Karpas-422 (cell line): ENCODE data around the gene PRCD. TPM values are rescaled to one million over a fixed set of nuclear protein-coding genes. Genes with fewer than 3 reads are reported as not detected.
"Not testable (repeated sequence)": the region's sequence is repeated elsewhere in the genome, so short reads cannot be mapped to it uniquely, and the experiment has no call there.

Source experiments
- DNase-seq: peaks from one replicate; pipeline ENCODE4 v3.0.0-alpha.2; 2015
- H2AFZ ChIP-seq: fragments of 200-600 bp; sonication (generic); 2 replicates; pipeline ENCODE4 v1.6.1; 2014; ENCODE audit warnings: antibody characterized with exemption, low read length, mixed read lengths
- H3K27ac ChIP-seq: fragments of 200-600 bp; sonication (generic); 2 replicates; pipeline ENCODE4 v1.5.1; 2014; ENCODE audit warnings: mild to moderate bottlenecking, low read length, moderate library complexity
- H3K27me3 ChIP-seq: fragments of 200-600 bp; sonication (generic); 2 replicates; pipeline ENCODE4 v1.6.1; 2014; ENCODE audit warnings: low read length, mixed read lengths
- H3K36me3 ChIP-seq: fragments of 200-600 bp; sonication (generic); 2 replicates; pipeline ENCODE4 v1.6.1; 2014; ENCODE audit warnings: low read length, mixed read lengths; ENCODE audit not compliant: insufficient read depth
- H3K4me1 ChIP-seq: fragments of 200-600 bp; sonication (generic); 2 replicates; pipeline ENCODE4 v1.6.1; 2014; ENCODE audit warnings: mild to moderate bottlenecking, low read length, mixed read lengths
- H3K4me2 ChIP-seq: fragments of 200-600 bp; sonication (generic); 2 replicates; pipeline ENCODE4 v1.6.1; 2014; ENCODE audit warnings: low read length, low read depth, mild to moderate bottlenecking; ENCODE audit not compliant: poor library complexity, severe bottlenecking
- H3K4me3 ChIP-seq: fragments of 200-600 bp; sonication (generic); 2 replicates; pipeline ENCODE4 v1.5.1; 2014; ENCODE audit warnings: mild to moderate bottlenecking, antibody characterized with exemption, low read length, mixed read lengths
- H3K79me2 ChIP-seq: fragments of 200-600 bp; sonication (generic); 2 replicates; pipeline ENCODE4 v1.6.1; 2014; ENCODE audit warnings: mild to moderate bottlenecking, low read length, mixed read lengths
- H3K9ac ChIP-seq: fragments of 200-600 bp; sonication (generic); 2 replicates; pipeline ENCODE4 v1.6.0; 2014; ENCODE audit warnings: low read length
- H3K9me2 ChIP-seq: fragments of 200-600 bp; sonication (generic), shearing (Covaris generic); replicated peaks from 2 replicates; pipeline ENCODE4 v1.6.0; 2014; ENCODE audit warnings: mild to moderate bottlenecking, low read length, moderate library complexity; ENCODE audit not compliant: insufficient read depth
- H3K9me3 ChIP-seq: fragments of 300-700, 200-600 bp; sonication (generic); 2 replicates; pipeline ENCODE4 v1.6.1; 2014; ENCODE audit warnings: low read length, mixed read lengths
- H4K20me1 ChIP-seq: fragments of 200-600 bp; sonication (generic); 2 replicates; pipeline ENCODE4 v1.6.1; 2014; ENCODE audit warnings: mild to moderate bottlenecking, antibody characterized with exemption, low read length, low read depth; ENCODE audit not compliant: insufficient read depth
- total RNA-seq: library from RNA; depleted of rRNA; stranded (reverse); fragments of >200 nt; shearing (Covaris generic); gene quantifications from 2 replicates; pipeline ENCODE4 v1.2.3, GENCODE V29; 2014; ENCODE audit warnings: low replicate concordance

PRCD gene
- total RNA-seq, 1 experiment from 2014 or later, result 0.37 TPM

GRCh38 chr17:76521262-76521661 lies 18.6 kb upstream of the PRCD start:
- no peak overlapping the region for H3K4me2 ChIP-seq
- no peaks in the 10 kb centered on the region for H3K79me2 ChIP-seq
- no peaks in the 10 kb centered on the region for H4K20me1 ChIP-seq
- H3K27ac ChIP-seq, result no peak overlapping the region
- H3K36me3 ChIP-seq, result no peaks in the 10 kb centered on the region
- no peaks in the 10 kb centered on the region for H3K9me2 ChIP-seq
- no peak for DNase-seq
- no peak overlapping the region for H2AFZ ChIP-seq
- H3K9me3 ChIP-seq, result no peaks in the 10 kb centered on the region
- H3K4me3 ChIP-seq, result no peak overlapping the region
- H3K27me3 ChIP-seq, result no peaks in the 10 kb centered on the region
- peaks cover 3% of the 10 kb centered on the region for H3K4me1 ChIP-seq
- H3K9ac ChIP-seq, result no peak overlapping the region

- not testable (repeated sequence) for DNase-seq, H3K27ac ChIP-seq, H3K9me3 ChIP-seq, H3K36me3 ChIP-seq, H3K4me3 ChIP-seq, H4K20me1 ChIP-seq, H3K9ac ChIP-seq, H3K4me1 ChIP-seq, H3K27me3 ChIP-seq, H3K9me2 ChIP-seq, H2AFZ ChIP-seq, H3K79me2 ChIP-seq, H3K4me2 ChIP-seq
Observed at GRCh38 chr17:76521683-76522082, 18.2 kb upstream of the PRCD start.

GRCh38 chr17:76523084-76524037 lies 16.5 kb upstream of the PRCD start:
- Histone ChIP-seq H3K79me2 (no peaks in the 10 kb centered on the region), H3K9ac (0 out of 2 replicates have a peak overlapping the region, but pooled peaks have one; percentile 15), H3K27me3 (no peaks in the 10 kb centered on the region), H3K9me2 (no peaks in the 10 kb centered on the region), H4K20me1 (no peaks in the 10 kb centered on the region), H3K4me3 (no peak overlapping the region), H3K27ac (no peak overlapping the region), H3K4me2 (no peak overlapping the region), H3K36me3 (no peaks in the 10 kb centered on the region), H2AFZ (no peak overlapping the region), H3K4me1 (peaks cover 14% of the 10 kb centered on the region), H3K9me3 (no peaks in the 10 kb centered on the region)
- peak; percentile 89 for DNase-seq

GRCh38 chr17:76524598-76525512 lies 15.0 kb upstream of the PRCD start:
- DNase-seq, result no peak
- Histone ChIP-seq H3K4me2 (no peak overlapping the region), H2AFZ (no peak overlapping the region)

GRCh38 chr17:76525513-76525833 lies 14.4 kb upstream of the PRCD start:
- H3K4me1 ChIP-seq, result peaks cover 29% of the 10 kb centered on the region
- not testable (repeated sequence) for H3K9me2 ChIP-seq, H3K9ac ChIP-seq, H2AFZ ChIP-seq, H3K27me3 ChIP-seq, H4K20me1 ChIP-seq, H3K4me2 ChIP-seq, H3K9me3 ChIP-seq, H3K4me3 ChIP-seq, H3K27ac ChIP-seq, H3K79me2 ChIP-seq, H3K36me3 ChIP-seq, DNase-seq

More at GRCh38 chr17:76524598-76525512, 15.0 kb upstream of the PRCD start:
- H3K9me3 ChIP-seq, result no peaks in the 10 kb centered on the region
- H3K36me3 ChIP-seq, result no peaks in the 10 kb centered on the region
- no peak overlapping the region for H3K27ac ChIP-seq
- H3K79me2 ChIP-seq, result no peaks in the 10 kb centered on the region
- peaks cover 29% of the 10 kb centered on the region for H3K4me1 ChIP-seq
- no peak overlapping the region for H3K9ac ChIP-seq
- no peaks in the 10 kb centered on the region for H4K20me1 ChIP-seq
- H3K27me3 ChIP-seq, result no peaks in the 10 kb centered on the region
- H3K4me3 ChIP-seq, result no peak overlapping the region
- H3K9me2 ChIP-seq, result no peaks in the 10 kb centered on the region

GRCh38 chr17:76527016-76527415 lies 12.8 kb upstream of the PRCD start:
- peak overlapping the region; percentile 78 for H3K4me2 ChIP-seq
- H3K9me2 ChIP-seq, H3K4me3 ChIP-seq, H3K27ac ChIP-seq, H3K36me3 ChIP-seq, H2AFZ ChIP-seq, DNase-seq, H3K27me3 ChIP-seq, H3K79me2 ChIP-seq, H3K9me3 ChIP-seq, H4K20me1 ChIP-seq: not testable (repeated sequence)
- peak overlapping the region; percentile 64; the same call in 1 of the 2 replicates for H3K9ac ChIP-seq
- H3K4me1 ChIP-seq, result peaks cover 29% of the 10 kb centered on the region

- H3K4me2 ChIP-seq, result peak overlapping the region; percentile 78
Observed at GRCh38 chr17:76527430-76528111, 12.3 kb upstream of the PRCD start.

More at GRCh38 chr17:76527430-76528111, 12.3 kb upstream of the PRCD start:
- Histone ChIP-seq H3K9ac (peak overlapping the region; percentile 64), H3K9me2 (no peaks in the 10 kb centered on the region), H3K27ac (no peak overlapping the region), H3K79me2 (no peaks in the 10 kb centered on the region), H3K36me3 (no peaks in the 10 kb centered on the region), H4K20me1 (no peaks in the 10 kb centered on the region), H3K9me3 (no peaks in the 10 kb centered on the region), H2AFZ (peak overlapping the region; percentile 97), H3K27me3 (no peaks in the 10 kb centered on the region), H3K4me1 (peaks cover 29% of the 10 kb centered on the region), H3K4me3 (peak overlapping the region; percentile 67)
- DNase-seq, result peak; percentile 50
